ENCODE measurements around the gene TDRD7. TPM values are rescaled to one million over a fixed set of nuclear protein-coding genes. Genes with fewer than 3 reads are reported as not detected.

The TDRD7 gene
- total RNA-seq, 1 experiment from 2014 or later = 2.8 TPM

GRCh38 chr9:97484134-97484533, 72.2 kb downstream of the TDRD7 start (continued):
- no peak for TF ChIP-seq ZNF425 (CRISPR knock-in tag; conservative IDR thresholded peaks at IDR 0.05)

GRCh38 chr9:97487107-97487506, 75.2 kb downstream of the TDRD7 start:
- no peak for DNase-seq (ENCODE audit: low spot score)
- H3K27me3 Mint-ChIP-seq (ENCODE audit: low read depth) = peaks cover 9% of the 10 kb centered on the region
- no peak overlapping the region for H3K27ac Mint-ChIP-seq
- ChIA-PET CTCF (interaction anchor here (0.6 to 3.4 kb wide), 13 partner anchors 8 to 142 kb away, joined by 3 to 23 read pairs (median 3); partner anchors contain the start of gene TMOD1), POLR2A (no interaction called here)
- no peak for ATAC-seq
- no peak for TF ChIP-seq GTF2I (CRISPR knock-in tag; conservative IDR thresholded peaks at IDR 0.05)
- 0 out of 2 replicates have a peak, but pooled peaks have one; percentile 16 for TF ChIP-seq CTCF (IDR thresholded peaks at IDR 0.05)
- no peak for TF ChIP-seq ZNF281 (CRISPR knock-in tag; IDR thresholded peaks at IDR 0.05)
- no peak for TF ChIP-seq MYBL2 (CRISPR knock-in tag; IDR thresholded peaks at IDR 0.05)
- no peak for TF ChIP-seq CDX4 (CRISPR knock-in tag; IDR thresholded peaks at IDR 0.05; ENCODE audit: borderline replicate concordance)
- TF ChIP-seq SMAD3 (CRISPR knock-in tag; IDR thresholded peaks at IDR 0.05; ENCODE audit: borderline replicate concordance) = no peak
- TF ChIP-seq MLX (CRISPR knock-in tag; IDR thresholded peaks at IDR 0.05) = no peak
- peaks cover 14% of the 10 kb centered on the region for H3K9me3 Mint-ChIP-seq
- peaks cover 7% of the 10 kb centered on the region for H3K36me3 Mint-ChIP-seq
- H3K4me3 Mint-ChIP-seq = no peak overlapping the region
- no peaks in the 10 kb centered on the region for H3K4me1 Mint-ChIP-seq

- no peak overlapping the region for H3K4me3 Mint-ChIP-seq
- DNase-seq (ENCODE audit: low spot score) = no peak
- no peaks in the 10 kb centered on the region for H3K4me1 Mint-ChIP-seq
- CTCF ChIA-PET = interaction anchor here (3.4 kb wide), 1 partner anchor 111 kb away, joined by 23 read pairs; no protein-coding TSS in a partner anchor
- peaks cover 11% of the 10 kb centered on the region for H3K27me3 Mint-ChIP-seq (ENCODE audit: low read depth)
- POLR2A ChIA-PET = no interaction called here
- ATAC-seq = no peak
- peaks cover 14% of the 10 kb centered on the region for H3K9me3 Mint-ChIP-seq
- H3K36me3 Mint-ChIP-seq = peaks cover 7% of the 10 kb centered on the region
- no peak overlapping the region for H3K27ac Mint-ChIP-seq
- no peak for TF ChIP-seq ATF3 (CRISPR knock-in tag; conservative IDR thresholded peaks at IDR 0.05)
- TF ChIP-seq ETV6 (CRISPR knock-in tag; IDR thresholded peaks at IDR 0.05) = no peak
- no peak for TF ChIP-seq GABPB1 (CRISPR knock-in tag; IDR thresholded peaks at IDR 0.05)
- TF ChIP-seq SMAD3 (CRISPR knock-in tag; IDR thresholded peaks at IDR 0.05; ENCODE audit: borderline replicate concordance) = no peak
- TF ChIP-seq ZNF317 (CRISPR knock-in tag; IDR thresholded peaks at IDR 0.05; ENCODE audit: borderline replicate concordance, low read depth) = no peak
- TF ChIP-seq FOXJ3 (CRISPR knock-in tag; IDR thresholded peaks at IDR 0.05; ENCODE audit: borderline replicate concordance) = no peak
- TF ChIP-seq CREB1 (CRISPR knock-in tag; IDR thresholded peaks at IDR 0.05) = no peak
- no peak for TF ChIP-seq ERG (CRISPR knock-in tag; IDR thresholded peaks at IDR 0.05)
- no peak for TF ChIP-seq ZNF671 (CRISPR knock-in tag; IDR thresholded peaks at IDR 0.05)
- no peak for TF ChIP-seq AFF4 (CRISPR knock-in tag; IDR thresholded peaks at IDR 0.05; ENCODE audit: borderline replicate concordance)
- TF ChIP-seq ZNF423 (CRISPR knock-in tag; IDR thresholded peaks at IDR 0.05) = no peak
- TF ChIP-seq ZBTB21 (CRISPR knock-in tag; IDR thresholded peaks at IDR 0.05; ENCODE audit: borderline replicate concordance) = no peak
- no peak for TF ChIP-seq MYBL2 (CRISPR knock-in tag; IDR thresholded peaks at IDR 0.05)
Observed at GRCh38 chr9:97487861-97488260, 76.0 kb downstream of the TDRD7 start.

All from WTC11 (cell line).